Mucosa of stomach (tissue), 1 donor: Measurements from ENCODE around the gene SDR39U1.

Experiments used
- H3K27me3 ChIP-seq: one replicate; pipeline ENCODE4 v1.7.0; 2013; ENCODE audit warnings: mild to moderate bottlenecking, low read length; ENCODE audit not compliant: control insufficient read depth, insufficient read depth
- H3K36me3 ChIP-seq: one replicate; pipeline ENCODE4 v1.7.0; 2013; ENCODE audit warnings: low read length; ENCODE audit not compliant: control insufficient read depth, insufficient read depth
- H3K4me1 ChIP-seq: one replicate; pipeline ENCODE4 v1.7.0; 2013; ENCODE audit warnings: mild to moderate bottlenecking, low read length; ENCODE audit not compliant: control insufficient read depth, insufficient read depth
- H3K4me3 ChIP-seq: one replicate; pipeline ENCODE4 v1.7.0; 2013; ENCODE audit warnings: low read length
- H3K9ac ChIP-seq: one replicate; pipeline ENCODE4 v1.7.0; 2013; ENCODE audit warnings: mild to moderate bottlenecking, low read length, moderate library complexity
- H3K9me3 ChIP-seq: one replicate; pipeline ENCODE4 v1.7.0; 2013; ENCODE audit warnings: mild to moderate bottlenecking, low read length, moderate library complexity; ENCODE audit not compliant: control insufficient read depth
- donor health status: Pancreatic carcinoma.

SDR39U1 gene

GRCh38 chr14:24409956-24410355 lies 32.6 kb downstream of the SDR39U1 start:
- peaks cover 6% of the 10 kb centered on the region for H3K36me3 ChIP-seq
- no peak overlapping the region for H3K4me3 ChIP-seq
- no peaks in the 10 kb centered on the region for H3K9me3 ChIP-seq
- H3K4me1 ChIP-seq, result no peaks in the 10 kb centered on the region
- H3K9ac ChIP-seq, result no peak overlapping the region
- no peaks in the 10 kb centered on the region for H3K27me3 ChIP-seq

GRCh38 chr14:24409192-24409591 lies 33.4 kb downstream of the SDR39U1 start:
- Histone ChIP-seq H3K4me3 (no peak overlapping the region), H3K9ac (no peak overlapping the region), H3K36me3 (peaks cover 6% of the 10 kb centered on the region), H3K4me1 (no peaks in the 10 kb centered on the region), H3K27me3 (no peaks in the 10 kb centered on the region), H3K9me3 (no peaks in the 10 kb centered on the region)

- H3K9me3 ChIP-seq, result no peaks in the 10 kb centered on the region
- no peaks in the 10 kb centered on the region for H3K4me1 ChIP-seq
- peaks cover 6% of the 10 kb centered on the region for H3K36me3 ChIP-seq
Measured at GRCh38 chr14:24408764-24409163, 33.8 kb downstream of the SDR39U1 start.

GRCh38 chr14:24407608-24408325 lies 34.8 kb downstream of the SDR39U1 start:
- H3K9ac ChIP-seq, result no peak overlapping the region
- H3K27me3 ChIP-seq, result no peaks in the 10 kb centered on the region
- peaks cover 6% of the 10 kb centered on the region for H3K36me3 ChIP-seq

More at GRCh38 chr14:24408764-24409163, 33.8 kb downstream of the SDR39U1 start:
- Histone ChIP-seq H3K27me3 (no peaks in the 10 kb centered on the region), H3K9ac (no peak overlapping the region), H3K4me3 (no peak overlapping the region)

GRCh38 chr14:24406416-24406815 lies 36.2 kb downstream of the SDR39U1 start:
- Histone ChIP-seq H3K9ac (no peak overlapping the region), H3K36me3 (peaks cover 6% of the 10 kb centered on the region), H3K27me3 (no peaks in the 10 kb centered on the region), H3K4me1 (peaks cover 7% of the 10 kb centered on the region), H3K4me3 (no peak overlapping the region), H3K9me3 (no peaks in the 10 kb centered on the region)

More at GRCh38 chr14:24407608-24408325, 34.8 kb downstream of the SDR39U1 start:
- H3K4me1 ChIP-seq, result no peaks in the 10 kb centered on the region
- H3K9me3 ChIP-seq, result no peaks in the 10 kb centered on the region
- no peak overlapping the region for H3K4me3 ChIP-seq

GRCh38 chr14:24404814-24405213 lies 37.8 kb downstream of the SDR39U1 start:
- peaks cover 13% of the 10 kb centered on the region for H3K4me1 ChIP-seq
- no peak overlapping the region for H3K9ac ChIP-seq

GRCh38 chr14:24403294-24403998 lies 39.1 kb downstream of the SDR39U1 start:
- H3K4me1 ChIP-seq, result peaks cover 18% of the 10 kb centered on the region
- no peak overlapping the region for H3K9ac ChIP-seq
- H3K27me3 ChIP-seq, result no peaks in the 10 kb centered on the region
- no peaks in the 10 kb centered on the region for H3K9me3 ChIP-seq
- no peak overlapping the region for H3K4me3 ChIP-seq
- H3K36me3 ChIP-seq, result no peaks in the 10 kb centered on the region

More at GRCh38 chr14:24404814-24405213, 37.8 kb downstream of the SDR39U1 start:
- H3K9me3 ChIP-seq, result no peaks in the 10 kb centered on the region
- H3K4me3 ChIP-seq, result no peak overlapping the region
- no peaks in the 10 kb centered on the region for H3K27me3 ChIP-seq
- peaks cover 6% of the 10 kb centered on the region for H3K36me3 ChIP-seq

GRCh38 chr14:24401810-24402702 lies 40.5 kb downstream of the SDR39U1 start:
- Histone ChIP-seq H3K9ac (no peak overlapping the region), H3K9me3 (no peaks in the 10 kb centered on the region), H3K4me3 (no peak overlapping the region), H3K4me1 (peaks cover 28% of the 10 kb centered on the region), H3K27me3 (no peaks in the 10 kb centered on the region), H3K36me3 (no peaks in the 10 kb centered on the region)

- Histone ChIP-seq H3K9me3 (no peaks in the 10 kb centered on the region), H3K9ac (peak overlapping the region; percentile 68), H3K4me3 (peak overlapping the region; percentile 32), H3K4me1 (peaks cover 28% of the 10 kb centered on the region), H3K36me3 (no peaks in the 10 kb centered on the region), H3K27me3 (no peaks in the 10 kb centered on the region)
Measured at GRCh38 chr14:24399999-24400718, 42.4 kb downstream of the SDR39U1 start.

- H3K9me3 ChIP-seq, result no peaks in the 10 kb centered on the region
- H3K9ac ChIP-seq, result peak overlapping the region; percentile 68
- peak overlapping the region; percentile 32 for H3K4me3 ChIP-seq
- no peaks in the 10 kb centered on the region for H3K27me3 ChIP-seq
- H3K4me1 ChIP-seq, result peaks cover 28% of the 10 kb centered on the region
- H3K36me3 ChIP-seq, result no peaks in the 10 kb centered on the region
Measured at GRCh38 chr14:24399447-24399822, 43.1 kb downstream of the SDR39U1 start.

- Histone ChIP-seq H3K36me3 (no peaks in the 10 kb centered on the region), H3K9ac (peak within 1 kb of the TSS; percentile 68), H3K27me3 (no peaks in the 10 kb centered on the region), H3K4me3 (peak within 1 kb of the TSS; percentile 32), H3K4me1 (peaks cover 28% of the 10 kb centered on the region), H3K9me3 (no peaks in the 10 kb centered on the region)
Measured at GRCh38 chr14:24398653-24399446, 43.7 kb downstream of the SDR39U1 start, which contains the start of gene NYNRIN. Gene NYNRIN (plus strand): TSS chr14:24399003. CDS start chr14:24399247, 244 bp downstream.
